SKM-1 (cell line): Measurements from ENCODE around the gene MORN4.
A peak's percentile ranks its signal among the peaks of the same experiment; 100 is the strongest.
"Not testable (repeated sequence)": the region's sequence is repeated elsewhere in the genome, so short reads cannot be mapped to it uniquely, and the experiment has no call there.

Source experiments
- DNase-seq: peaks from one replicate; lab custom pipeline; 2025; ENCODE audit not compliant: unreplicated experiment; lab: John Stamatoyannopoulos, UW

The MORN4 gene

DNA sequence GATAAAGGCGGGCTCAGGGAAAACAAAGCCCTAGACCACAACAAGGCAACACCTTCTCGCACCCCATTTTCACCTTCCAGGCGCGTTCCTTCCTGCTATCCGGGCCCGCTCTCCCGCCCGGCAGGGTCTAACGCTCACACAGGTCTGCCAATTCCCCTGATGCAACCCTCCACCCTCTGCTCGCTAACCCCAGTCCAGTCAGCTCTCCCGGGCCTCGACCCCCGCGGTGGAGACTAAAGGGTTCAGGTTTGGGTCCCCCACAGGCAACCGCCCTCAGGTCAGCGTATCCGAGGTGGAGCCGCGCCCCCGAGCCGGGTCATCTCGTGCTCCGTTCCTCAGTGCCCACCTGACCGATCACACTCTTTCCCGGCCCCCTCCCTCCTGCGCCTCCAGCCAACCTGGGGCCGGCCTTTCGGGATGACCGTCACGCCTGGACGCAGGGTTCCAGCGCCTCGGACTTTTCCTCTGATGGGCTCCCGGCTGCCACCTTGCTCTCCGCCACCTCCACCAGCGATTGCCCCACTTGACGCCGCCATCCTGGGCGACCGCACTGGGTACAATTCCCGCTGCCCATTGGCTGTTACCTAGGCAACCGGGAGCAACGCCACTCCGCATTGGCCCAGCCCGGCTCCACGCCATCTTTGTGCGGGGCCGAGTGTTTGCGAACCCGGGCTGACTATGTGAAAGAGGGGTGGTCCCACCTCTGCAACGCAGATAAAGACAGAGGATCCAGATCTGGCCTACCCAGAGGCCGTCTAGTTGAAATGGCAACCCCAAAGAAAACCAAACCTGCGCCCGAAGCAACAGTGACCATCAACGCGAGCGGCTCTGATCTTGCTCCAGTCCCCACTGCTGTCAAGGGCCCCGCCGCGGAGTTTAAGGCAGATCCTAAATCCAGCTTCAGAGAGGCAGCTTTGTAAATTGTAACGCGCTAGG, at the start of gene MORN4:
Gene MORN4 (minus strand): TSS at position 552 of the 936 bp plus-strand sequence. CDS start 13,847 bp downstream, outside the sequence.
- DNase-seq, result peak; percentile 71

DNA sequence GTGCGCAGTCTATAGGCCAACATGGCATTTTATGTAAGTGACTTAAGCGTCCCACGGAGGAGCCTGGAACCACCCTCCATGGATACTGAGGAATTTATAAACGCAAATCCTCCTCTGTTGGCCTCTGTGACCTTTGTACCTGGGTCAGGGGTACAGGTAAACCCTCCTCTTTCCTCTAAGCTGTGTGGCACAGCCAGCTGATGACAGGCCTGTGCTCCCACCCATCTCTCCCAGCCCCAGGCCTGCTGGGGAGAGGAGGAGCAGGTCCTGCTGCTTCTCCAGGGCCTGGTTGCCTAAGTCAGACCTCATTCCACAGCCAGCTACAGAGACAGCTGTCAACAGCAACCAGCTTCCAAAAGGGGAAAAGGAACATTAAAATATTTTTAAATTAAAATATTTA, 48.7 kb upstream of the MORN4 start:
- no peak for DNase-seq

DNA sequence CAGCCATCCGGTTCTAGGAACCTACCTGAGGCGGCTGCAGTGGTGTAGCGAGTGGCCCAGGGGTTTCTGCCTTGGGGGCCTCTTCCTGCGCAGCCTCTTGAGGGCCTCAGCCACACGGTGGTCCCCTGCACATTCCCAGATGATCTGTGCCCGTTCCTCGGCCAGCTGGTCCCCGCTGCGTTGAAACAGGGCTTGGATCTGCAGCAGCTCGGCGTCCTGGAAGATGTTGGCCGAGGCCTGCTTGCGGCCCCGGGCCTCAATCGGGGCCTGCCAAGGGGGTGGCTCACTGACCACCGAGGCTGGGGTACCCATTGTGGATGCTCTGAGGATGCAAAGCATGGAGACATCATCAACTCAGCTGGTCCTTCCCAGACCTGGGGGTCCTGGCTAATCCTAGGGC, 46.3 kb upstream of the MORN4 start:
- no peak for DNase-seq

DNA sequence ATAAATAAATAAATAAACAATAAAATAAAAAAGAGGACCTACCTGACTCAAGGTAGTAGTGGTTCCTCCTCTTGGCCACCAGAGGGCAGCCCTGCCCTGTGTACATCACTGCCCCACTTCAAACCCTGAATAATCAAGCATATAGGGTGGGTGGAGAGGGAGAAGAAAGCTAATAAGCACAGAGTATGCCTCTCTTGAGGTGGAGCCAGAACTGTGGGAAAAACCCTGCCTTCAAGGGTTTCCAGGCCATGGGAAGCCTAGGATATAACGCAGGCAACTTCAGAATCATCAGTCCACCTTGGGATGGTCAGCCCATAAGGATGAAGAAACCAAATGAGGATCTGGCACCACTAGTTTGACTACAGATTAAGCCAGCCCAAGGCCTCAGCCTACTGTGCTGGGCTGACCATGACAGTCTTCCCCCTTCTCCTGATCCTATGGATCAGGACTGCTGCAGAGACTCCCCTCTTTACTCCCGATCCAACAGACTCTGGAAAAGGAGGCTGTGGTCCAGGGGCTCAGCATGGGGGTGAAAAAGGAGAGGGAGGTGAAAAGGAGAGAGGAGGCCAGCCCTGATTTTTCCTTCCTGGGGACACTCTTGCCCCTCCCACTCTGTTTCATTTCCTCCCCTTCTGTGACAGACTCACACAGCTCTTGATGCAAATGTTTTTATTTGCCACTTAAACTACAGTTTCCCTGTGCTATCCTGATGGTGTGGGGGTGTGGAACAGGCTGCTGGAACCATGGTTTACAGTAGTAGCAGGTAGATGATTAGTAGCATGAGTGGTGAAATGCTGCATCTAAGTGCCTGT, 43.7 kb upstream of the MORN4 start:
- DNase-seq, result no peak

DNA sequence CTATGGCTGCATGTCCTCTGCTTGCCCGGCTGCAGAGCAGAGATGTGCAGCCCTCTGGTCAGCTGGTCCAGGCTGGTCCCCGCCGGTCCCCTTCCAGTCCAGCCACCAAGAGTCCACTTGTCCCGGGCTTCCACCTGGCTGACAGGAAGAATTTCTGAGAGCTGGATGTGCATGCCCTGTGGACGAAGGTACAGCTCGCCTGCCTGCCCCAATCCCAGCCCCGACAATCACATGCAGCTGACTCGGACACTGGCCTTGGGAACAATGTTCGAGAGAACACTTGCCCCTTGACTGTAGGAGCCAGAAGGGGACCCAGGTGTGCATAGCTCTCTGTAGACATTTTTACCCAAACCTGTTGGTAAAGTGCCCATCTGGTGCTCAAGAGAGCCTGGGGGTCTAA, 41.9 kb upstream of the MORN4 start:
- DNase-seq, result no peak

DNA sequence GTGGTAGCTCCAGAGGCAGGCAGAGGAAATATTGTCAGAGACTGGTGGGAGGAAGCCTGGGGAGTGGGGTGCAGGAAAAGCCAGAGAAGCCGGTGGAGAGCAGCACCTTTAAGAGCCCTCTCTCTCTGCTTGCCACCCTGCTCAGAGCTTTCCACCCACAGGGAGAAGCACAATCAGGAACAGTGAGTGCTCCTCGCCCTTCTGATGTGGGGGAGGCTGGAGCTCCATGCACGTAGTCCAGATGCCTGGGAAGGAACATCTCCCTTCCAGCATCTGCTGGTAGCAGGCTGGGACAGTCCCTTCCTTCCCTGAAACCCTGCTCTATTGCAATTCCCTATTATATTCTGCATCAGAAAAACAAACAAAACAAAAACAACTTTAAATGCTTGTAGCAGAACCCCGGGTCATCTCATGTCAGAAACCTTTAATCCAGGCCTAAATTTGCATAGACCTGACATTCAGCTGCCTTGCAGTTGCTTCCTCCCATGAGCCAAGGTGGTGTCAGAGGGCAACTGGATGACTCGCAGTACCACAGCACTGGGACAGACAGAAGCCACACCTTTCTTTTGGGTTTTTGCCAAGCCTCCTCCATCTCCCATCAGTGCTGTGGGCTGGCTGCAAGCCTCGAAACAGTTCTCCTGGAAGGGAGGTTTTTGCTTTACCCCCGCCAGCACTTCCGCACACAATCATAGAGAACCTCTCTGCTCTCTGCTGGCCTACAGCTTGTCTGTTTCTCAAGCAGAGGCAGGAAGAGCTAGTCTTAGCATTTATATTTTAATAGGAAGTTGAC, 40.6 kb upstream of the MORN4 start:
- DNase-seq, result no peak

DNA sequence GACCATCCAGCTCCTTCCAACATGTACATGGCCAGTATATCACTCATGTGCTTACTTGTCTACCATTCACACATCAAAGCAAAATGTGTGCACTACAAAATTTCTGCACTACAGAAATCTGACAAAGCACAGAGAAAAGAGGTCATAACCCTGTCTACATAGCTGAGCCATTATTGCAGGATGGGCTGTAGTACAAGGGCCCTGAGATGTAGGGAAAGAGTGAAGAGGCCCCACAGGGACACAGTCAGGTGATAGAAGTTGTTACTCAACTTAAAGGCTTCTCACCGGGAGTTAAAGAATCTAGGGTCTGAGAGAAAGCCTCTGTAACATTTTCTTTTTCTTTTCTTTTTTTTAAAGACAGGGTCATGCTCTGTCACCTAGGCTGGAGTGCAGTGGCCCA, 36.3 kb upstream of the MORN4 start:
- no peak for DNase-seq

DNA sequence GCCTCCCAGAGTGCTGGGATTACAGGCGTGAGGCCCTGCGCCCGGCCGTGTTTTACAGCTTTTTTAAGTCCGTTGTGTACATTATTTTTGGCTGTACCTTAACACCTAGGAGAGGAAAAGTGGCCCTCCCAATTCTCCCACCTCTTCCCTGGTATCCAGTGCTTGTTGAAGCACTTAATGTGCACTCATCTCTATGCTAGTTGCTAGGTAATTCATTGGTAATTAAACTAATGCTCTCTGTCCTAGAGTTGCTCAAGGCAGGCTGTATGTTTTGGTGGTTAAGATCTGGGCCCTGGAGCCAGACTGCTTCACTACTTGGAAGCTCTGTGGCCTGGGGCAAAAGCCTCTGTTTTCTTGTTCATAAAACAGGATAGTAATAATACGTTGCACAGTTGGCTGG, 34.2 kb upstream of the MORN4 start:
- DNase-seq, result no peak

DNA sequence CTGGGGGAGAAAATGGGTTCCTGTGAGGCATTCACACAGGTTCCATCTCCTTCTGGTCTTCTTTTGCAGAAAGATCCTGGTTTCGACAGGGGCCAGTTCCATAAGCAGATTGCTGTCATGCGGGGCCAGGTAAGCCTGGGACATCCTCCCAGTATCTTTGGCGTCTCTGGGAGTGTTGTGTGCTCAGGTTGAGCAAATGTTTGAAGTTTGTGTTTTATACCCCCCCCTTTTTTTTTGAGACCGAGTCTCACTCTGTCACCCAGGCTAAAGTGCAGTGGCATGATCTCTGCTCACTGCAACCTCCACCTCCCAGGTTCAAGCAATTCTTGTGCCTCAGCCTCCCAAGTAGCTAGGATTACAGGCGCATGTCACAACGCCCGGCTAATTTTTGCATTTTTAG, 33.7 kb upstream of the MORN4 start:
- no peak for DNase-seq

DNA sequence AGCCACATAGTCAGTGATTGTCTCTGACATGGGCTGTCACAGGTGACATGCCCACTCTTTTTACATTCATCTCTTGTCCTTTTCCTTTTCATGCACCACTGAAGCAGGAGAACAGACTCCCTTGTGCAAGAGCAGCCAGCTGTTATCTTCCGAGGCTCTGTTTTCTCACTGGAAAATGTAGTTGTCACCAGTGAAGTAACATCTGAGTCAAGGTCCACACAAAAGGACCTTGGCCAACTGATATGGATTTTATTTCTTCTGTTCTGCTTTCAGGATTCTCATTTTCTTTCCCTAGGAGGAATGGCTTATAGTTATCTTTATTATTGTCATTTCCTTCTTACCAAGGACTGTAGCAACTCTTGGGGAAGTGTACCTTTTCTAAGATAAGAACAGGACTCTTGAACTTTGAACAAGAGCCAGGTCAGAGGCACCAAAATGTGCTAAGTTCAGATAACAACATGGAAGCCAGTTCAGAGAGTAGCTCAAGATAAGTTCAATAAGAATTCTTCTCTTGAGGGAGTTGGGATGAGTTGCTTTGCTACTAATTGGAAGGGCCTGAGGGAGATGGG, 31.1 kb upstream of the MORN4 start:
- DNase-seq, result no peak

DNA sequence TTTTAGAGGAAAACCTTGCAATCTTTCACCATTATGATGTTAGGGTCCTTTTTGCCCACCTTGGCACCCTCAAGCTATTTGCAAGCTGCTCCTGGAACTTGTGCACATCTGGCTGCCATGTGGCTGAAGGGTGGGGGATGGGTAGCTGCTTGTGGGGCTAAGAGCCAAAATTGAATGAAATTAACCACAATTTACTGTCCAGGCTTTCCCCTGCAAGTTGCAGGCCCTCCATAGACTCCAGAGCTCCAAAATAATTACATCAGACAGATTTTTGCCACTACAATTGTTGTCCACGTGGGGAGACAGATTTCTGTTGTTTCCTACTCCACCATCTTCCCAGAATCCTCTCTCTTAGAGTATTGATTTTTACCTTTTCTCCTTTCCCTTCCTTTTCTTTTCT, 26.3 kb upstream of the MORN4 start:
- DNase-seq, result no peak

DNA sequence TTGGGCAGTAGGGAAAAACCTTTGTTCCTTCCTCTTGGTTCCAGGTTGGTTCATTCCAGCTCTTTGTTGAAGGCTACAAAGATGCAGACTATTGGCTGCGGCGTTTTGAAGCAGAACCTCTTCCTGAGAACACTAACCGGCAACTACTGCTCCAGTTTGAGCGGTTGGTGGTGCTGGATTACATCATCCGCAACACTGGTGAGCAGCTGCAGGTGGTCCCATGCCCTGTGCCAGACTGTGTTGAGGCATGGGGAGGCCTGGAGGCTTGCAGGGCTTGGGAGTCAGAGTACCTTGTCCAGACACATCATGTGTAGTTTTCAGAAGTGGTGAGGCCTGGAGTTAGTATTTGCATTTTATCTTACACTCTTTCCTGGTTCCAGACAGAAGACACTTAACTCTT, 23.5 kb upstream of the MORN4 start:
- DNase-seq, result no peak

DNA sequence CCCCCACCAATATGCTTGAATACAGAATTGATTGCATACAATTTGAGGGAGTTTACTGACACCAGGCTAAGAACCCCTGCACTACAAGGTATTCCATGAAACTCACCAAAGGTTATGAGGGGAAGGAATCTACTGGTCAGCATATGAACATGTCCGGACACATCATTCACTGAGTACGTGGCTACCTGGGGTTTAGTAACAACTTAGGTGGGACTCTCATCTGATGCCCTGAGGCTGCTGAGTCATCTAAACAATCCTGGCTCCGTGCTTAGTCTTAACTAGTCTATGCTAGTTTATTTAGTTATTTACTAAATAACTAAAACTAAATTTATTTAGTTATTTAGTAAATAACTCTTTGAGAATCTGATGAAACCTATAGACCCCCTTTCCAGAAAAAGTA, 18.5 kb upstream of the MORN4 start:
- DNase-seq, result no peak

DNA sequence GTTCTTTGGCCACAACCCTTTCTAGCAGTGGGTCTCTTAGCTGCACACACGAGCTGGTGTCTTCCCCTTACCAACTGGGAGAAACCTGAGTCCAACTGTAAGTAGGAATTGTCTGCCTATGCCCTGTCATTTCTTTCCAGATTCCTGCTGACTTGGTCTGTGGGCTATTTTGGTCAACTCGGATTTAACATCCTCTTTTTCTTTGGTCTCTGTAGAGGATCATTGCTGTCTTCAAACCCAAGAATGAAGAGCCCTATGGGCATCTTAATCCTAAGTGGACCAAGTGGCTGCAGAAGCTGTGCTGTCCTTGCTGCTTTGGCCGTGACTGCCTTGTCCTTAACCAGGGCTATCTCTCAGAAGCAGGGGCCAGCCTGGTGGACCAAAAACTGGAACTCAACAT, 17.4 kb upstream of the MORN4 start:
- DNase-seq, result no peak

DNA sequence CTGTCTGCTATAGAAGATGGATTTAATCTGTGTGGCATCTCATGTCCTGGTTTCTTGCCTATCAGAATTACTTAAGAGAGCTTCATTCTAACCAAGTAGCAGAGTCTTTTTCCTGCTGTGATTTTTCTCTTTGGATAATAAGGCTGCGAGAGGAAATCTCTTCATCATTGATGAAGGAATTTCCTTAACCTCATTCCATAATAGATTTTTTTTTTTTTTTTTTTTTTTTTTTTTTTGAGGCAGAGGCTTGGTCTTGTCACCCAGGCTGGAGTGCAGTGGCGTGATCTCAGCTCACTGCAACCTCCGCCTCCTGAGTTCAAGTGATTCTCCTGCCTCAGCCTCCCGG, 16.1 kb upstream of the MORN4 start:
- not testable (repeated sequence) for DNase-seq

DNA sequence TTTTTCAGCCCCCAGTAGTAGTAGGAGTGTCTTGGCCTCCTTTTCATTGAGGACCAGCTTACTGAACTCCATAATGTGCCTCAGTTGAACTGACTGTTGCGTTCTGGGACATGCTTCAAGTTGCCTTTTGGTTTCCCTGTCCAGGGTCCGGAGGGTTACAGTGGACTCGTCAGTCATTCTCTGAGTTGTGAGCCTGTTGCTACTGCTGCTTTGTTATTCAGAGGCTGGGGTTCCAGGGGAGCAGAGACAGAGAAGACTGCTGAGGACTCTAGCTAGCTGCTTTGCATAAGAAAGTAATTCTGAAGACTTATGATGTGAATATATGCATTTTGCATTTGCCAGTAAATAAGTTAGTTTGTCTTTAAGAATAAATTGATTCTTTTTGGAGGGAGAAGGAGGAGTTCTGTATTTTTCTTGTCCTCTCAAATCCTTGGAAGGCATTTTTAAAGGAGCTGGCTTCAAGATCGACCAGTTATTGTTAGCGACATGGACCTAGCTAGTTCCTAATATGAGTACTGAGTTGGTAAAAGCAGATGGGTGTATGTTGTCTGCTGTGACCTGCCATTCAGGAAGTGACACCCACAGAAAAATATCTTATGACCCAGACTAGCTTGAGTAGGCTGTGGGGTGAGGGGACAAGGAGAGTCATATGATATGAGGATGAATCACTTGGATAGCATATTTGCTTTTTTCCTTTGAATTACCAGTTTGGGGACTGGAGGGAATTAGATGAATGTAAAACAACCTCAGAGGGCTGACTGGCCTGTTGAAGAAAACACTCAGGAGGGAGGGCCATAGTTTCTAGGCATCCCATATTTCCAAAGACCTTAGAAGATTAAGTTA, 15.5 kb upstream of the MORN4 start:
- no peak for DNase-seq

DNA sequence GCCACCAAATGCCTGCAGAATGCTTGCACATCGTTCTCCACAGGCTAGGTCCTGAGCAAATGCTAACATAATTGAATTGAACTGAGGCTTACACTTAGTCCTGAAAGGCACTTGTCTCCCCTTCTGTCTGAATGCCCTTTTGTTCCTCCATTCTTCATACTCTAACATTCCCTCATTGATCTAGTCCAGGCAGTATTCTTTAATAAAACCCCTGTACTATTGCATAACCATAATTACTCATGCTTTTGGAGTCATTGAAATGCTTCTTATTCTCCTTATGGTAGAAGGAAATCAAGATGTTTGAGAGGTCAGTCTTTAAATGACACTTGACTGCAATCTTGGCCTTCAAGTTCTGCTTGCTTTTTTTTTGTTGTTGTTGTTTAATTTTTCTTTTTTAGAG, 14.3 kb upstream of the MORN4 start:
- no peak for DNase-seq

DNA sequence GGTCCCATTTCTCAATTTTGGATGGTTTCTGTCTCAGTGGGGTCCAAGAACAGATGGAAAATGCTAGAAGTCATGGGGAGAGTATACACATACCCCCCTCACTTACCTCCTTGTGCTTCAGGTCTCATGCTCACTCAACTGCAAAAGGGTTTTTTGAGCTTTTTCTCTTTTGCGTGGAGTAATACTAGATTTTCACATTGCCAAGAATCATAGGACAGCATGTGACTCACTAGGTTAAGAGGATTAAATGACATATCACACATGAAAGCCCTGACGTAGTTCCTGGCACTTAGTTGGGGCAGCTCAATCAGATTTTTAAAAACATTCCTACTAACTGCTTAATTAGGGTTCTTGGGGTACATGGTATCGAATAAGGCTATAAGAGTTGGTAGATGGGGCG, 11.6 kb upstream of the MORN4 start:
- no peak for DNase-seq

DNA sequence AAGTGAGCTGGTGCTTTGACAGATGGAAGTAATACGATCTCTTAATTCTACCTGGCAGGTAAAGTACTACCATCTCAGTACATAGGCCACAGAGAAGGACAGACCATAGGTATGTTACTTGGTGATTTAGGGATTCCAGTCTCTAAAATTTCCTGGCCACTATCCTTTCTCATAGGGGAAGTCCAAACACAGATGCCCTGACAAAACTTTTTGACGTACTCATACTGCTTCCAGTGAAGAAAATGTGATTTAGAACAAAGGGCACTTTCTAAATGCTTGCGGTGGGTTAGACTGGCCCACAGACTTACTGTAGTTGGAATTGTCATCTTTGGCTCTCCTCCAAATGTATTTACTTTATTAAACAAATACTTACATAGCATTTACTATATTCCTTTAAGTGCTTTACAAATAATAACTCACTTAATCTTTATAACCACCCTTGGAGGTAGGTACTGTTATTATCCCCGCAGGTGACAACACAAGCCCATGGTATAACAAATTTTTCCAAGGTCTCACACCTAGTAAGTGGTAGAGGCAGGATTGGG, 10.2 kb upstream of the MORN4 start:
- DNase-seq, result no peak
